ENCODE data around the gene SCCPDH. TPM values are rescaled to one million over a fixed set of nuclear protein-coding genes. Genes with fewer than 3 reads are reported as not detected.

SCCPDH gene
- total and polyA plus RNA-seq, 10 donors, result 6.8 to 15.8 (median 13.0) TPM

DNA sequence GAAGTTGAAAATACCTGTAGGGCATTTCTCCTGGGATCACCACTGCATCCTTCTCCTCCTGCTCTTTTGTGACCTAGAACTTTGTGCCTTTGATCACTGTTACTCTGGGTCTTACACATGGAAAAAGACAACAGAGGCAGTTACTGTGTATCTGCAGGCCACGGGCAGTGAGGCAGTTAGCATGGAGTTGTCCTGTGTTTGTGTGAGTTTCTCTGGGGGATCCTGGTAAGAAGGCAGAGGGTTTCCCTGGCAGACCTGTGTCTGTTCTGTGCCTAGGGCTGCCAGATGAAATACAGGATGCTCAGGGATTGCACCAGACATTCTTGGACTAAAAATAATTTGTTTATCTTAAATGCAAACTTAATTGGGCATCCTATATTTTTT lies 44.4 kb upstream of the SCCPDH start:
- Histone ChIP-seq H3K27ac (no peak overlapping the region), H3K9me3 (peaks cover 0 to 3% (median 0%) of the 10 kb centered on the region in 8 donors), H3K27me3 (replicated peaks in 1 of 7) (no peaks in the 10 kb centered on the region), H3K4me3 (no peak overlapping the region), H3K4me1 (peaks cover 0 to 12% (median 0%) of the 10 kb centered on the region in 6 donors), H3K36me3 (no peaks in the 10 kb centered on the region)
- TF ChIP-seq POLR2AphosphoS5 (IDR thresholded peaks at IDR 0.05), result no peak
- TF ChIP-seq, protein P1, sequence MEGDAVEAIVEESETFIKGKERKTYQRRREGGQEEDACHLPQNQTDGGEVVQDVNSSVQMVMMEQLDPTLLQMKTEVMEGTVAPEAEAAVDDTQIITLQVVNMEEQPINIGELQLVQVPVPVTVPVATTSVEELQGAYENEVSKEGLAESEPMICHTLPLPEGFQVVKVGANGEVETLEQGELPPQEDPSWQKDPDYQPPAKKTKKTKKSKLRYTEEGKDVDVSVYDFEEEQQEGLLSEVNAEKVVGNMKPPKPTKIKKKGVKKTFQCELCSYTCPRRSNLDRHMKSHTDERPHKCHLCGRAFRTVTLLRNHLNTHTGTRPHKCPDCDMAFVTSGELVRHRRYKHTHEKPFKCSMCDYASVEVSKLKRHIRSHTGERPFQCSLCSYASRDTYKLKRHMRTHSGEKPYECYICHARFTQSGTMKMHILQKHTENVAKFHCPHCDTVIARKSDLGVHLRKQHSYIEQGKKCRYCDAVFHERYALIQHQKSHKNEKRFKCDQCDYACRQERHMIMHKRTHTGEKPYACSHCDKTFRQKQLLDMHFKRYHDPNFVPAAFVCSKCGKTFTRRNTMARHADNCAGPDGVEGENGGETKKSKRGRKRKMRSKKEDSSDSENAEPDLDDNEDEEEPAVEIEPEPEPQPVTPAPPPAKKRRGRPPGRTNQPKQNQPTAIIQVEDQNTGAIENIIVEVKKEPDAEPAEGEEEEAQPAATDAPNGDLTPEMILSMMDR (IDR thresholded peaks at IDR 0.05 in 8 of 11, conservative IDR thresholded peaks at IDR 0.05 in 3 of 11), result no peak
- no peak for TF ChIP-seq POLR2A (IDR thresholded peaks at IDR 0.05)
- DNase-seq, result no peak
- 73 to 91% (median 78%) methylated on average over 1 of the region's 1 CpG for WGBS, 5 donors
- intact Hi-C loops (cut with DNase I; ENCODE audit: low total_unique reads), result no loop called here

DNA sequence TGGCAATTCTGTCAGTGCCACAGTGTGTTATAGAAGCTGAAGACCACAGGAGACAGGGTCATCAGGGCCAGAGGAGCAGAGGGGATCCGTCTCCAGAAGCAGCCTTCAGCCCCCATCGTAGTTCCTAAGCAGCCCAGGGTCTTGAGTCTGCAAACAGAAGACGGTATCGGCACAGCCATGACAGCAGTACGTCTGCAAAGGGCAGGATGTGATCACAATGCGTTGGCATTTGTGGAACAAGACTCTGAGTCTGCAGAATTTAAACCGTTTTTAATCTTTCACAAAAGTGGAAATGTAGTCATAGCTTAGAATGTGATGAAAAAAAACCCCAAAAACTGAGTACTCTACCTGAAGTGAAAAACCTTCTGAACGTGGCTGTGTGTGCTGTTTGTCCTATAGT lies 44.0 kb upstream of the SCCPDH start:
- no peak overlapping the region for H3K27ac ChIP-seq
- no peak for TF ChIP-seq POLR2AphosphoS5 (IDR thresholded peaks at IDR 0.05)
- TF ChIP-seq POLR2A (IDR thresholded peaks at IDR 0.05), result no peak
- TF ChIP-seq, protein P1 (IDR thresholded peaks at IDR 0.05 in 8 of 11, conservative IDR thresholded peaks at IDR 0.05 in 3 of 11), result no peak
- 53 to 81% (median 61%) methylated on average over 8 of the region's 8 CpGs for WGBS, 5 donors
- no peak overlapping the region for H3K4me3 ChIP-seq
- no peaks in the 10 kb centered on the region for H3K27me3 ChIP-seq (replicated peaks in 1 of 7)
- H3K36me3 ChIP-seq, result no peaks in the 10 kb centered on the region
- intact Hi-C loops (cut with DNase I; ENCODE audit: low total_unique reads), result no loop called here
- peaks cover 0 to 2% (median 0%) of the 10 kb centered on the region in 8 donors for H3K9me3 ChIP-seq
- H3K4me1 ChIP-seq, result peaks cover 0 to 12% (median 0%) of the 10 kb centered on the region in 6 donors
- no peak for DNase-seq

DNA sequence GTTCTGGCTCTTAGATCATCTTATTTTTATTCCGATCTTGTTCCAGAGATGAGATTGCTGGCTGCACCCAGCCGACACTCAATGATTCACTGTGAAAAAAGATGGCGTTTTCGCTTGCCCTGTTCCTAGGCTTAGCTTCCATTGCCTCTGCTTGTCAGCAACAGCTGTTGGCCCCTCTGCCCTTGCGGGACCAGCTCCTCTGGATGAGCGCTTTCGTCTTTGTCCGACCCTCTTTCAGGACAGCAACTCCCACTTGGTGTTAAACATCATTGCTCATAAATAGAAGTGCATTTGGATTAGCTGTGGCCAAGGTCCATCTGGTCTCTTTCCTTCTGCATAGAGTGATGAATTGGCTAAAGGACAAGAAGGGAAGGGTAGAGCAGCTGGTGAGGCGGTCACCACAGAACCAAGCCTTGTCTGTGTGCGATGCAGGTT lies 43.5 kb upstream of the SCCPDH start:
- 63 to 92% (median 83%) methylated on average over 10 of the region's 10 CpGs for WGBS, 5 donors
- Histone ChIP-seq H3K4me3 (no peak overlapping the region), H3K9me3 (no peaks in the 10 kb centered on the region), H3K4me1 (peaks cover 0 to 12% (median 0%) of the 10 kb centered on the region in 6 donors), H3K36me3 (no peaks in the 10 kb centered on the region), H3K27ac (no peak overlapping the region), H3K27me3 (replicated peaks in 1 of 7) (no peaks in the 10 kb centered on the region)
- TF ChIP-seq POLR2AphosphoS5 (IDR thresholded peaks at IDR 0.05) (peak in 1 of 3 donors; percentile 20), POLR2A (IDR thresholded peaks at IDR 0.05) (no peak)
- intact Hi-C loops (cut with DNase I; ENCODE audit: low total_unique reads), result no loop called here
- DNase-seq, result no peak

DNA sequence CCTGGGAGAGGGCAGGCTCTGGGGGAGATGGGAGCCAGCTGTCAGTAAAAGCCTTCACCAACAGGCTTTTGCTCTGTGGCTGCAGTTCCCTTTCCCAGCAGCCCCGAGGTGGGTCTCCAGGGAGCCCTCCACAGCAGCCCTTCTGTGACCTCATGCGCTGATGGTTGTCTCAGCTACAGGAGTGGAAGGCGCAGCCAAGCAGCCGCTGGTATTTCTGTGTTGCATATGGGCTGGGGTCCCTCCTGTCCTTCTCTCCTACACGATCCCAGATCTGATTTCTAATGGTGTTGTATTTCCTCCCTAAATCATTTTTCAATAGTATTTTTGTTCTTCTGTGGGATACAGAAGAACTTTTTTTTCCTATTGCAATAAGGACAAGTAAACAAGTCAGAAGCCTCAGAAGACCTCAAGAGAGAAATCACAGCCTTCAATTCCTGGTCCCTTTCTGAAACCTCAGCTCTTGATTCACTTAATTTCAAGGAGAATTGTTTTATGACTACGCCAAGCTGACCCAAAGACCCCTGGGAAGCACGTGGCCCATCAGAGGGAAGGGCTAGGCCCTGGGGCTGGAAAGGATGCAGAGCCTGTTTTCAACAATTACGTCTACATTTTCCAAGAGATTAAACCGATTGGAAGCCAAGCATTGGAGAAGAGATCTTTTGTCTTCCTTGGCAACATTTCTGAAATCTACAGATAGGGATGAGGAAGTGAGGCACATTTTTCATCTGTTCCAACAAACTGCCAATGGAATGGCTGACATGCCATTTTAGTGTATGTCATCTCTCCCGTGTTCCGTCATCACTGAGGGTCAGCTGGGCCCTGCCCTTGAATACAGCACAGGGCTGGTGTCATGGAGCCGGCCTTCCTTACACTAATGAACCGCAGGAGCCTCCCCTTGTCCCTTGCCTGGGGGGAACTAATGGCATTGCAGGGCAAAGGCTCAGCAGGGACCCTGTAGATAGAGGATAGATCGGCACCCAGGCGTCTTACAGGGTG lies 42.0 kb upstream of the SCCPDH start:
- Histone ChIP-seq H3K27ac (no peak overlapping the region), H3K36me3 (no peaks in the 10 kb centered on the region), H3K4me3 (no peak overlapping the region), H3K27me3 (replicated peaks in 1 of 7) (no peaks in the 10 kb centered on the region), H3K9me3 (no peaks in the 10 kb centered on the region), H3K4me1 (peaks cover 0 to 12% (median 0%) of the 10 kb centered on the region in 6 donors)
- WGBS, 5 donors, result 77 to 85% (median 82%) methylated on average over 15 of the region's 15 CpGs
- DNase-seq, result no peak
- intact Hi-C loops (cut with DNase I; ENCODE audit: low total_unique reads), result no loop called here
- TF ChIP-seq, protein P1 (IDR thresholded peaks at IDR 0.05 in 8 of 11, conservative IDR thresholded peaks at IDR 0.05 in 3 of 11), result no peak
- no peak for TF ChIP-seq POLR2A (IDR thresholded peaks at IDR 0.05)
- TF ChIP-seq POLR2AphosphoS5 (IDR thresholded peaks at IDR 0.05), result no peak
